ENCODE data around the gene DGCR8.
A peak's percentile ranks its signal among the peaks of the same experiment; 100 is the strongest.

Gene DGCR8

GRCh38 chr22:20079745-20080444, at the start of gene DGCR8:
Gene DGCR8 (plus strand): TSS chr22:20080241. CDS start chr22:20085964, 5,723 bp downstream.
- H3K4me3 ChIP-seq (ENCODE audit: low read depth, low read length), result peak within 1 kb of the TSS; percentile 85

DNA sequence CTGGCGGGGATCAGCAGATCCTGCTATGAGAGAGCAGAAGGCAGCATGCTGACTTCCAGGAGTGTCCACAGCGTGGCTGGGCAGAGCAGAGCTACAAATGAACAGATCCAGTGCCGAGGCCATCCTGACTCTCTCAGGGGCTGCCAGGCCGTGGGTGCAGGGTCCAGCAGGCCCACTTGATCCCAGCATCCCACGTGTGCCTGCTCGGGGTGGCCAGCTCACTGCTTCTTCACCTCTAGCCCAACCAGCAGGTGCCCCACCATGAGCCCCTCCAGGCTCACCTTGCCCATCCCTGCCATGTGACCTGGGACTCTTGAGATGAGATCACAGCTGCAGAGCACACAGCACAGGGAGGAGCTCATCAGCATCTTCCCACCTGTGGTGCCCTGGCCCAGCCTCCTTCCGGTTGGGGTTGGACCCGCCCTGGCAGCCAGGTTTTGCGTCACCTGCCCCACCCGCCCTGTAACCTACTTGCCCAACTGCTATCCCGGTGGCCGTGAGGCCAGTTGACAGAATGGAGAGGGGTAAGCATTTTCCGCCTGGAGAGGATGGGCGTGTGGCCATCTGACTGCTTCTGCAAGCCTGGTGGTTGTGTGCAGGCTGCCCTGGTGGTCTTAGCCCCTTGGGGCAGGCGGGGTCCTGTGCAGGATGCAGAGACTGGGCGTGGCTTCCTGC, 48.2 kb upstream of the DGCR8 start:
- H3K4me3 ChIP-seq (ENCODE audit: low read depth, low read length), result no peak overlapping the region
- TF ChIP-seq, protein P1, sequence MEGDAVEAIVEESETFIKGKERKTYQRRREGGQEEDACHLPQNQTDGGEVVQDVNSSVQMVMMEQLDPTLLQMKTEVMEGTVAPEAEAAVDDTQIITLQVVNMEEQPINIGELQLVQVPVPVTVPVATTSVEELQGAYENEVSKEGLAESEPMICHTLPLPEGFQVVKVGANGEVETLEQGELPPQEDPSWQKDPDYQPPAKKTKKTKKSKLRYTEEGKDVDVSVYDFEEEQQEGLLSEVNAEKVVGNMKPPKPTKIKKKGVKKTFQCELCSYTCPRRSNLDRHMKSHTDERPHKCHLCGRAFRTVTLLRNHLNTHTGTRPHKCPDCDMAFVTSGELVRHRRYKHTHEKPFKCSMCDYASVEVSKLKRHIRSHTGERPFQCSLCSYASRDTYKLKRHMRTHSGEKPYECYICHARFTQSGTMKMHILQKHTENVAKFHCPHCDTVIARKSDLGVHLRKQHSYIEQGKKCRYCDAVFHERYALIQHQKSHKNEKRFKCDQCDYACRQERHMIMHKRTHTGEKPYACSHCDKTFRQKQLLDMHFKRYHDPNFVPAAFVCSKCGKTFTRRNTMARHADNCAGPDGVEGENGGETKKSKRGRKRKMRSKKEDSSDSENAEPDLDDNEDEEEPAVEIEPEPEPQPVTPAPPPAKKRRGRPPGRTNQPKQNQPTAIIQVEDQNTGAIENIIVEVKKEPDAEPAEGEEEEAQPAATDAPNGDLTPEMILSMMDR (IDR thresholded peaks at IDR 0.05; ENCODE audit: borderline replicate concordance, insufficient read depth, low read depth, low read length), result no peak

More at GRCh38 chr22:20079745-20080444, at the start of gene DGCR8:
- TF ChIP-seq, protein P1 (IDR thresholded peaks at IDR 0.05; ENCODE audit: borderline replicate concordance, insufficient read depth, low read depth, low read length), result no peak

- TF ChIP-seq, protein P1 (IDR thresholded peaks at IDR 0.05; ENCODE audit: borderline replicate concordance, insufficient read depth, low read depth, low read length), result no peak
- H3K4me3 ChIP-seq (ENCODE audit: low read depth, low read length), result no peak overlapping the region
Measured at GRCh38 chr22:20032407-20032991, 47.5 kb upstream of the DGCR8 start.

- no peak overlapping the region for H3K4me3 ChIP-seq (ENCODE audit: low read depth, low read length)
- TF ChIP-seq, protein P1 (IDR thresholded peaks at IDR 0.05; ENCODE audit: borderline replicate concordance, insufficient read depth, low read depth, low read length), result no peak
Measured at GRCh38 chr22:20033045-20033706, 46.9 kb upstream of the DGCR8 start.

DNA sequence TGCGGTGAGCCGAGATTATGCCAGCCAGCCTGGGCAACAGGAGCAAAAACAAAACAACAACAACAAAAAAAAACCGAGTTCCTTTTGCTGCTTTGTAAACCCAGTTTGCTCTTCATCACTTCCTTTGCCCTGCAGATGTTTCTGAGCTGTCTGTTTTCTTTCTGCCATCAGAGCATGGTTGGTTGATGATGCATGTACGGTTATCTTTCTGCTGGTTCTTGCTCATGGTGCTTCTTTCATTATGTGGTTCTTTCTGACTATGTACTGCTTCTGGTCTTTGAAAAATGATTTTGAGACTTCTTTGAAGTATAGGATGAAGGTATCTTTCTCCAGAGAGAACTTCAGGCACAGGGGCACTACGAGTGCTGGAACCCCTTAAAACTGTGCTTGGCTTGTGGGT, 45.9 kb upstream of the DGCR8 start:
- no peak overlapping the region for H3K4me3 ChIP-seq (ENCODE audit: low read depth, low read length)
- TF ChIP-seq, protein P1 (IDR thresholded peaks at IDR 0.05; ENCODE audit: borderline replicate concordance, insufficient read depth, low read depth, low read length), result no peak

- H3K4me3 ChIP-seq (ENCODE audit: low read depth, low read length), result no peak overlapping the region
- TF ChIP-seq, protein P1 (IDR thresholded peaks at IDR 0.05; ENCODE audit: borderline replicate concordance, insufficient read depth, low read depth, low read length), result no peak
Measured at GRCh38 chr22:20035375-20036083, 44.5 kb upstream of the DGCR8 start.

Measured in GM12875 (cell line).